ENCODE data around the gene TH. TPM values are rescaled to one million over a fixed set of nuclear protein-coding genes. Genes with fewer than 3 reads are reported as not detected.

TH gene
- total and polyA plus RNA-seq, 2 of the 8 experiments (the other 6 are each of a cell fraction or from before 2014, with no cell fraction given), result 0.09 TPM; not detected in 1

GRCh38 chr11:2214527-2215229 is 43.1 kb upstream of the TH start:
- H3K27ac ChIP-seq (ENCODE audit: low read depth, low read length), result no peak overlapping the region
- H3K4me3 ChIP-seq (ENCODE audit: extremely low read depth in 1 of 4, insufficient read depth in 2 of 4, low read depth in 3 of 4, low read length in 4 of 4), result no peak overlapping the region
- H3K4me2 ChIP-seq (ENCODE audit: insufficient read depth in 1 of 2, low read depth in 2 of 2, low read length in 2 of 2), result no peak overlapping the region
- no peak overlapping the region for H3K18ac ChIP-seq (ENCODE audit: extremely low read depth, low read length)
- peaks cover 0 to 4% of the 10 kb centered on the region in 2 experiments for H4K20me1 ChIP-seq (replicated peaks in 1 of 2; ENCODE audit: control insufficient read depth in 1 of 2, insufficient read depth in 2 of 2, low read length in 2 of 2)
- WGBS, 2 experiments (ENCODE audit: extremely low coverage in 1 of 2, insufficient coverage in 1 of 2, insufficient read length in 1 of 2, insufficient replicate concordance in 2 of 2, low coverage in 1 of 2, low lambda C conversion rate in 2 of 2, missing lambda C conversion rate in 1 of 2), result 73% methylated on average over 21 of the region's 28 CpGs; no CpG with 5 or more reads in 1 of the 2 experiments
- H3K56ac ChIP-seq (replicated peaks; ENCODE audit: insufficient read length, low read depth, low read length), result no peak overlapping the region
- H2BK12ac ChIP-seq (ENCODE audit: low read depth, low read length), result peak overlapping the region; percentile 80; the same call in 1 of the 2 replicates
- 0 out of 2 replicates have a peak overlapping the region, but pooled peaks have one; percentile 29 for H2BK15ac ChIP-seq (ENCODE audit: low read length)
- DNase-seq (ENCODE audit: low read depth in 1 of 2, low spot score in 2 of 2), result no peak
- CTCF ChIA-PET (ENCODE audit: partially characterized antibody), result interaction anchor here (0.9 to 4.9 kb wide), 5 partner anchors 17 to 206 kb away, joined by 3 to 15 read pairs (median 3); no protein-coding TSS in a partner anchor
- H2BK5ac ChIP-seq (ENCODE audit: low read depth, low read length), result peak overlapping the region; percentile 24; the same call in 1 of the 2 replicates
- no peak for FAIRE-seq
- no peaks in the 10 kb centered on the region for H3K79me2 ChIP-seq (ENCODE audit: control insufficient read depth in 1 of 2, insufficient read depth in 2 of 2, low read length in 2 of 2)
- no peak overlapping the region for H2BK20ac ChIP-seq (ENCODE audit: low read length)
- no peak for TF ChIP-seq E2F6 (IDR thresholded peaks at IDR 0.05)
- TF ChIP-seq ATF3 (IDR thresholded peaks at IDR 0.05; ENCODE audit: insufficient read depth, low read depth, low read length), result no peak
- TF ChIP-seq USF2 (IDR thresholded peaks at IDR 0.05; ENCODE audit: low read length), result no peak
- no peak for TF ChIP-seq TCF12 (IDR thresholded peaks at IDR 0.05; ENCODE audit: low read depth, low read length)
- H2AK5ac ChIP-seq (ENCODE audit: low read depth, low read length), result 0 out of 2 replicates have a peak overlapping the region, but pooled peaks have one; percentile 65
- peaks cover 5 to 14% (median 12%) of the 10 kb centered on the region in 4 experiments for H3K4me1 ChIP-seq (replicated peaks in 1 of 4; ENCODE audit: control insufficient read depth in 3 of 4, insufficient read depth in 4 of 4, low read length in 3 of 4)
- POLR2A ChIA-PET (ENCODE audit: partially characterized antibody), result interaction anchor here (0.7 to 1.4 kb wide), 3 partner anchors 11 to 172 kb away, joined by 3 read pairs; no protein-coding TSS in a partner anchor
- no peak overlapping the region for H3K4ac ChIP-seq (replicated peaks; ENCODE audit: insufficient read length, low read depth, low read length)
- H3K23ac ChIP-seq (ENCODE audit: insufficient read length), result no peak overlapping the region
- peaks cover 0 to 27% (median 6%) of the 10 kb centered on the region in 4 experiments; a peak in 4 of 7 replicates for H3K27me3 ChIP-seq (replicated peaks in 1 of 4; ENCODE audit: control insufficient read depth in 3 of 4, extremely low read depth in 1 of 4, insufficient read depth in 3 of 4, low read length in 3 of 4)
- H2BK120ac ChIP-seq (replicated peaks; ENCODE audit: low read depth, low read length), result no peak overlapping the region
- H3K36me3 ChIP-seq (ENCODE audit: control insufficient read depth in 2 of 4, insufficient read depth in 4 of 4, low read length in 3 of 4), result no peaks in the 10 kb centered on the region
- H4K5ac ChIP-seq (ENCODE audit: insufficient read length, low read depth, low read length), result no peak overlapping the region
- no peak overlapping the region for H2AFZ ChIP-seq (ENCODE audit: low read length)
- no peak overlapping the region for H3K9ac ChIP-seq (replicated peaks in 1 of 4; ENCODE audit: extremely low read depth in 1 of 4, low read depth in 3 of 4, low read length in 3 of 4)
- no peaks in the 10 kb centered on the region for H3K9me3 ChIP-seq (ENCODE audit: insufficient read depth in 2 of 2, low read depth in 1 of 2, low read length in 1 of 2)
- no peak overlapping the region for H4K8ac ChIP-seq (ENCODE audit: extremely low read depth, insufficient read depth, low read length)
- H3K23me2 ChIP-seq (ENCODE audit: low read depth, low read length), result peaks cover 3% of the 10 kb centered on the region; the same call in 1 of the 2 replicates
- no peak overlapping the region for H4K91ac ChIP-seq (replicated peaks; ENCODE audit: insufficient read length, low read length)
- H3K79me1 ChIP-seq (ENCODE audit: low read depth, low read length), result no peaks in the 10 kb centered on the region; the same call in 1 of the 2 replicates
- H3K14ac ChIP-seq (ENCODE audit: insufficient read length), result no peak overlapping the region
